ENCODE measurements around the gene POLR2F. TPM values are rescaled to one million over a fixed set of nuclear protein-coding genes. Genes with fewer than 3 reads are reported as not detected.

The POLR2F gene
- total RNA-seq, 1 experiment from 2014 or later, result 107 TPM

DNA sequence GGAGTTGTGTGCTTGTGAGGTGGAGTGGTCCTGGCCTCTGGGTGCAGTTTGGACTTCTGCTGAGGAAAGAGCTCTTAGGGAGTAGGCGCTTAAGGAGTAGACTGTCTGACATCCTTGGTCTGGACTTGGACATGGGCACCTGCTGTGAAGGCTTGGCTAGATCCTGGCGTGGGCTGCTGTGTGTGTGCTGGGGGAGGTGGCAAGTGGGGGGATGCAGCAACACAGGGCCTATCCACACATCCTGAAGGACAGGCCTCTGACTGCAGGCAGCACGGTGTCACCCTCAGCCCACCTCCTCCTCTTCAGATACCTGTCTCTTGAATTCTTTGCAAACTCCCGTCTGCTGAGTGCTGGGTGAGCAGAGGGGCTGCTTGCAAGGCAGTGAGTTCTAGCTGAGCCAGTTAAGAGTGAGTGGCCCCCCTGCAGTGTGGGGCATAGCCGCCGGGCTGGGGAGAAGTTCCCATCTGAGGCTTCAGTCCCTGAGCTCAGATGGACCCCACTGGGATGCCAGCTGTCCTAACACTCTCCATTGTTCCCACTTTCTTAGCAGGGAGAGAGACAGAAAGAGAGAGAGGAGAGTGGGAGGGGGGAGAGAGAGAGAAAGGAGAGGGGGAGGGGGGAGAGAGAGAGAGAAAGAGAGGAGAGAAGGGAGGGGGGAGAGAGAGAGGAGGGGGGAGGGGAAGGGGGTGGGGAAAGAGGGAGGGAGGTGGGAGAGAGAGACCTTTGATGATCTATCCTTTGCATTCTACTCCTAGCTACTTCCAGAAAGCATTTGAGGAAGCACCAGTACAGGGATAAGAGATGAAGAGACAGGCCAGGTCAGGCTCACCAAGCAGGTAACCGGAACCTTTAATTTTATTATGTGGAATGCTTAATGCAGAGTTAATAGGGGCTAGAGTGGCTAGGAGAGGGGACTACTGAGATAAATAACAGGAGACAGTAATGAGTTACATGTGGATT, 18.3 kb downstream of the POLR2F start:
- no peak overlapping the region for H3K27ac ChIP-seq (ENCODE audit: low read depth, low read length)
- no peak for ATAC-seq
- ChIA-PET POLR2A (interaction anchor here (0.5 kb wide), 1 partner anchor 66 kb away, joined by 4 read pairs; no protein-coding TSS in a partner anchor), CTCF (interaction anchor here (1.2 kb wide), 1 partner anchor 155 kb away, joined by 3 read pairs; no protein-coding TSS in a partner anchor), RAD21 (ENCODE audit: low non-redundant PET in 1 of 2, low total read pairs in 2 of 2, uncharacterized antibody in 2 of 2, unreplicated experiment in 2 of 2) (no interaction called here)
- intact Hi-C loops (cut with micrococcal nuclease), result no loop called here
- H2AFZ ChIP-seq (ENCODE audit: low read depth, low read length, poor library complexity, severe bottlenecking), result no peak overlapping the region
- no peak overlapping the region for H3K4me2 ChIP-seq (ENCODE audit: low read length)
- H3K4me1 ChIP-seq (ENCODE audit: control insufficient read depth in 1 of 2, insufficient read depth in 2 of 2, low read length in 2 of 2), result no peaks in the 10 kb centered on the region
- H3K9me2 ChIP-seq (ENCODE audit: insufficient read depth), result no peaks in the 10 kb centered on the region
- H3K9ac ChIP-seq (ENCODE audit: low read length), result no peak overlapping the region
- TF ChIP-seq, protein P1, sequence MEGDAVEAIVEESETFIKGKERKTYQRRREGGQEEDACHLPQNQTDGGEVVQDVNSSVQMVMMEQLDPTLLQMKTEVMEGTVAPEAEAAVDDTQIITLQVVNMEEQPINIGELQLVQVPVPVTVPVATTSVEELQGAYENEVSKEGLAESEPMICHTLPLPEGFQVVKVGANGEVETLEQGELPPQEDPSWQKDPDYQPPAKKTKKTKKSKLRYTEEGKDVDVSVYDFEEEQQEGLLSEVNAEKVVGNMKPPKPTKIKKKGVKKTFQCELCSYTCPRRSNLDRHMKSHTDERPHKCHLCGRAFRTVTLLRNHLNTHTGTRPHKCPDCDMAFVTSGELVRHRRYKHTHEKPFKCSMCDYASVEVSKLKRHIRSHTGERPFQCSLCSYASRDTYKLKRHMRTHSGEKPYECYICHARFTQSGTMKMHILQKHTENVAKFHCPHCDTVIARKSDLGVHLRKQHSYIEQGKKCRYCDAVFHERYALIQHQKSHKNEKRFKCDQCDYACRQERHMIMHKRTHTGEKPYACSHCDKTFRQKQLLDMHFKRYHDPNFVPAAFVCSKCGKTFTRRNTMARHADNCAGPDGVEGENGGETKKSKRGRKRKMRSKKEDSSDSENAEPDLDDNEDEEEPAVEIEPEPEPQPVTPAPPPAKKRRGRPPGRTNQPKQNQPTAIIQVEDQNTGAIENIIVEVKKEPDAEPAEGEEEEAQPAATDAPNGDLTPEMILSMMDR (IDR thresholded peaks at IDR 0.05 in 2 of 3, conservative IDR thresholded peaks at IDR 0.05 in 1 of 3; ENCODE audit: borderline replicate concordance in 1 of 3, insufficient read depth in 1 of 3, low read depth in 2 of 3, low read length in 2 of 3), result no peak
- TF ChIP-seq CEBPB (IDR thresholded peaks at IDR 0.05; ENCODE audit: low read depth), result no peak
- TF ChIP-seq YY1 (IDR thresholded peaks at IDR 0.05; ENCODE audit: extremely low read depth, insufficient replicate concordance, low read depth, low read length), result no peak
- TF ChIP-seq ELF1 (IDR thresholded peaks at IDR 0.05; ENCODE audit: borderline replicate concordance, low read depth), result no peak
- TF ChIP-seq POLR2AphosphoS5 (IDR thresholded peaks at IDR 0.05; ENCODE audit: low read depth, low read length), result no peak
- TF ChIP-seq SRF (IDR thresholded peaks at IDR 0.05; ENCODE audit: low read depth), result no peak
- TF ChIP-seq, protein P2, sequence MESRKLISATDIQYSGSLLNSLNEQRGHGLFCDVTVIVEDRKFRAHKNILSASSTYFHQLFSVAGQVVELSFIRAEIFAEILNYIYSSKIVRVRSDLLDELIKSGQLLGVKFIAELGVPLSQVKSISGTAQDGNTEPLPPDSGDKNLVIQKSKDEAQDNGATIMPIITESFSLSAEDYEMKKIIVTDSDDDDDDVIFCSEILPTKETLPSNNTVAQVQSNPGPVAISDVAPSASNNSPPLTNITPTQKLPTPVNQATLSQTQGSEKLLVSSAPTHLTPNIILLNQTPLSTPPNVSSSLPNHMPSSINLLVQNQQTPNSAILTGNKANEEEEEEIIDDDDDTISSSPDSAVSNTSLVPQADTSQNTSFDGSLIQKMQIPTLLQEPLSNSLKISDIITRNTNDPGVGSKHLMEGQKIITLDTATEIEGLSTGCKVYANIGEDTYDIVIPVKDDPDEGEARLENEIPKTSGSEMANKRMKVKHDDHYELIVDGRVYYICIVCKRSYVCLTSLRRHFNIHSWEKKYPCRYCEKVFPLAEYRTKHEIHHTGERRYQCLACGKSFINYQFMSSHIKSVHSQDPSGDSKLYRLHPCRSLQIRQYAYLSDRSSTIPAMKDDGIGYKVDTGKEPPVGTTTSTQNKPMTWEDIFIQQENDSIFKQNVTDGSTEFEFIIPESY (IDR thresholded peaks at IDR 0.05; ENCODE audit: extremely low read depth, insufficient replicate concordance, low read length), result no peak
- TF ChIP-seq, protein P3, sequence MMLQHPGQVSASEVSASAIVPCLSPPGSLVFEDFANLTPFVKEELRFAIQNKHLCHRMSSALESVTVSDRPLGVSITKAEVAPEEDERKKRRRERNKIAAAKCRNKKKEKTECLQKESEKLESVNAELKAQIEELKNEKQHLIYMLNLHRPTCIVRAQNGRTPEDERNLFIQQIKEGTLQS (IDR thresholded peaks at IDR 0.05), result no peak
- TF ChIP-seq EZH2phosphoT487 (IDR thresholded peaks at IDR 0.05; ENCODE audit: borderline replicate concordance), result no peak
- TF ChIP-seq JUND (IDR thresholded peaks at IDR 0.05), result no peak
- TF ChIP-seq POLR2A (IDR thresholded peaks at IDR 0.05; ENCODE audit: borderline replicate concordance, extremely low read depth, insufficient read depth, insufficient read length), result no peak
- TF ChIP-seq CBX3 (IDR thresholded peaks at IDR 0.05; ENCODE audit: low read depth), result no peak
- TF ChIP-seq EZH2 (IDR thresholded peaks at IDR 0.05), result no peak
- no peak for TF ChIP-seq SP1 (IDR thresholded peaks at IDR 0.05; ENCODE audit: low read depth)
- TF ChIP-seq, protein P4, sequence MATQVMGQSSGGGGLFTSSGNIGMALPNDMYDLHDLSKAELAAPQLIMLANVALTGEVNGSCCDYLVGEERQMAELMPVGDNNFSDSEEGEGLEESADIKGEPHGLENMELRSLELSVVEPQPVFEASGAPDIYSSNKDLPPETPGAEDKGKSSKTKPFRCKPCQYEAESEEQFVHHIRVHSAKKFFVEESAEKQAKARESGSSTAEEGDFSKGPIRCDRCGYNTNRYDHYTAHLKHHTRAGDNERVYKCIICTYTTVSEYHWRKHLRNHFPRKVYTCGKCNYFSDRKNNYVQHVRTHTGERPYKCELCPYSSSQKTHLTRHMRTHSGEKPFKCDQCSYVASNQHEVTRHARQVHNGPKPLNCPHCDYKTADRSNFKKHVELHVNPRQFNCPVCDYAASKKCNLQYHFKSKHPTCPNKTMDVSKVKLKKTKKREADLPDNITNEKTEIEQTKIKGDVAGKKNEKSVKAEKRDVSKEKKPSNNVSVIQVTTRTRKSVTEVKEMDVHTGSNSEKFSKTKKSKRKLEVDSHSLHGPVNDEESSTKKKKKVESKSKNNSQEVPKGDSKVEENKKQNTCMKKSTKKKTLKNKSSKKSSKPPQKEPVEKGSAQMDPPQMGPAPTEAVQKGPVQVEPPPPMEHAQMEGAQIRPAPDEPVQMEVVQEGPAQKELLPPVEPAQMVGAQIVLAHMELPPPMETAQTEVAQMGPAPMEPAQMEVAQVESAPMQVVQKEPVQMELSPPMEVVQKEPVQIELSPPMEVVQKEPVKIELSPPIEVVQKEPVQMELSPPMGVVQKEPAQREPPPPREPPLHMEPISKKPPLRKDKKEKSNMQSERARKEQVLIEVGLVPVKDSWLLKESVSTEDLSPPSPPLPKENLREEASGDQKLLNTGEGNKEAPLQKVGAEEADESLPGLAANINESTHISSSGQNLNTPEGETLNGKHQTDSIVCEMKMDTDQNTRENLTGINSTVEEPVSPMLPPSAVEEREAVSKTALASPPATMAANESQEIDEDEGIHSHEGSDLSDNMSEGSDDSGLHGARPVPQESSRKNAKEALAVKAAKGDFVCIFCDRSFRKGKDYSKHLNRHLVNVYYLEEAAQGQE (IDR thresholded peaks at IDR 0.05; ENCODE audit: low read depth), result no peak
- TF ChIP-seq FOSL1 (IDR thresholded peaks at IDR 0.05; ENCODE audit: low read depth), result no peak
- TF ChIP-seq EGR1 (IDR thresholded peaks at IDR 0.05; ENCODE audit: low read depth), result no peak
- peaks cover 15 to 21% of the 10 kb centered on the region in 2 experiments; a peak in 3 of 4 replicates for H3K36me3 ChIP-seq (ENCODE audit: control insufficient read depth in 1 of 2, insufficient read depth in 2 of 2, low read length in 2 of 2)
- H3K27me3 ChIP-seq (ENCODE audit: insufficient read depth, low read length), result no peaks in the 10 kb centered on the region
- no peaks in the 10 kb centered on the region for H3K9me3 ChIP-seq (ENCODE audit: control insufficient read depth in 1 of 2, insufficient read depth in 1 of 2, low read depth in 1 of 2, low read length in 2 of 2)
- H3K79me2 ChIP-seq (ENCODE audit: insufficient read depth, low read length), result peaks cover 3% of the 10 kb centered on the region; the same call in 1 of the 2 replicates
- no peak for DNase-seq (ENCODE audit: low read depth, low spot score)
- H4K20me1 ChIP-seq (ENCODE audit: insufficient read depth), result no peaks in the 10 kb centered on the region
- no TSS peak for BruUV-seq (replicated peaks)
- no peak overlapping the region for H3K4me3 ChIP-seq (replicated peaks in 1 of 2; ENCODE audit: low read depth in 1 of 2, low read length in 2 of 2)
